ENCODE measurements around the gene TMEM236. TPM values are rescaled to one million over a fixed set of nuclear protein-coding genes. Genes with fewer than 3 reads are reported as not detected.

TMEM236 gene
- total and polyA plus RNA-seq, 2 of the 4 experiments (the other 2 are of a cell fraction) = not detected

GRCh38 chr10:17792991-17793390 lies 41.0 kb downstream of the TMEM236 start:
- Histone ChIP-seq H2AFZ (replicated peaks; ENCODE audit: low read length, poor library complexity) (no peak overlapping the region), H3K14ac (replicated peaks; ENCODE audit: low read depth, low read length) (no peak overlapping the region), H3K4me2 (ENCODE audit: low read depth, low read length) (no peak overlapping the region), H4K91ac (ENCODE audit: insufficient read depth, low read depth, low read length) (no peak overlapping the region), H3K27me3 (ENCODE audit: control insufficient read depth, insufficient read depth, low read length) (no peaks in the 10 kb centered on the region), H4K20me1 (ENCODE audit: insufficient read depth, low read length) (no peaks in the 10 kb centered on the region), H3K9me3 (ENCODE audit: control insufficient read depth, insufficient read depth, low read length) (no peaks in the 10 kb centered on the region), H3K36me3 (ENCODE audit: control insufficient read depth, insufficient read depth, low read length) (no peaks in the 10 kb centered on the region), H3K4ac (ENCODE audit: low read depth, low read length) (no peak overlapping the region), H3K18ac (ENCODE audit: low read depth, low read length) (no peak overlapping the region), H2AK9ac (replicated peaks; ENCODE audit: low read depth, low read length, poor library complexity) (no peak overlapping the region), H3K4me3 (ENCODE audit: insufficient read depth, low read depth, low read length) (no peak overlapping the region), H2BK120ac (ENCODE audit: low read depth, low read length) (no peak overlapping the region), H3K27ac (ENCODE audit: insufficient read depth, low read length) (no peak overlapping the region), H3K9me1 (ENCODE audit: insufficient read depth, low read length) (0 out of 2 replicates have a peak, but pooled peaks cover 4% of the 10 kb centered on the region), H3K23ac (ENCODE audit: low read depth, low read length) (no peak overlapping the region), H3K9ac (ENCODE audit: low read depth, low read length) (no peak overlapping the region), H4K5ac (ENCODE audit: low read depth, low read length) (no peak overlapping the region), H3K4me1 (ENCODE audit: control insufficient read depth, insufficient read depth, low read length) (no peaks in the 10 kb centered on the region), H2BK15ac (ENCODE audit: low read depth, low read length) (no peak overlapping the region), H3K56ac (ENCODE audit: extremely low read depth, insufficient read depth, low read length) (no peak overlapping the region), H2BK20ac (ENCODE audit: low read depth, low read length) (no peak overlapping the region), H2BK5ac (ENCODE audit: low read depth, low read length, poor library complexity, severe bottlenecking) (no peak overlapping the region), H4K8ac (ENCODE audit: low read depth in 2 of 2, low read length in 2 of 2) (no peak overlapping the region), H2AK5ac (ENCODE audit: low read depth, low read length) (no peak overlapping the region), H3K79me1 (ENCODE audit: low read depth in 1 of 2, low read length in 2 of 2) (no peaks in the 10 kb centered on the region)
- CTCF ChIA-PET = no interaction called here
- in situ Hi-C loops (cut with MboI; ENCODE audit: low sequenced_read_pairs) (no loop called here), intact Hi-C loops (cut with micrococcal nuclease) (no loop called here), dilution Hi-C loops (cut with HindIII; ENCODE audit: low sequenced_read_pairs, unreplicated experiment) (no loop called here)
- POLR2A ChIA-PET (ENCODE audit: unreplicated experiment) = no interaction called here
- DNase-seq (no peak), ATAC-seq (ENCODE audit: low read depth) (no peak)
- TF ChIP-seq CHD1 (IDR thresholded peaks at IDR 0.05; ENCODE audit: low read depth, low read length) (no peak), MXI1 (IDR thresholded peaks at IDR 0.05; ENCODE audit: borderline replicate concordance, low read depth, low read length) (no peak), RFX5 (IDR thresholded peaks at IDR 0.05; ENCODE audit: low read depth, low read length) (no peak), FOS (IDR thresholded peaks at IDR 0.05; ENCODE audit: low read depth, low read length) (no peak), MAFK (IDR thresholded peaks at IDR 0.05; ENCODE audit: low read depth, low read length) (no peak), POLR2A (IDR thresholded peaks at IDR 0.05; ENCODE audit: low read depth, low read length) (no peak), ELK1 (IDR thresholded peaks at IDR 0.05; ENCODE audit: borderline replicate concordance, low read depth, low read length) (no peak), RCOR1 (IDR thresholded peaks at IDR 0.05; ENCODE audit: insufficient replicate concordance, low read length) (no peak), SMC3 (IDR thresholded peaks at IDR 0.05; ENCODE audit: low read depth, low read length) (no peak), RAD21 (IDR thresholded peaks at IDR 0.05; ENCODE audit: low read length) (no peak), NFE2L2 (IDR thresholded peaks at IDR 0.05; ENCODE audit: low read depth, low read length) (no peak), BHLHE40 (IDR thresholded peaks at IDR 0.05; ENCODE audit: low read depth, low read length) (no peak)
- no TSS peak for BruUV-seq (replicated peaks)
